HEK293 (cell line): ENCODE results near the gene HPSE2.

Source experiments
- GLI4 ChIP-seq: fragments of 450-650 bp; formaldehyde crosslinking; IDR thresholded peaks from 2 replicates; pipeline ENCODE4 v1.5.1; 2016; ENCODE audit warnings: missing biosample characterization, missing genetic modification characterization
- HOXD13 ChIP-seq: sonication (generic); formaldehyde crosslinking; IDR thresholded peaks from 2 replicates; pipeline ENCODE4 v1.8.0; 2022; ENCODE audit warnings: missing genetic modification reagents, borderline replicate concordance
- KLF10 ChIP-seq: fragments of 450-650 bp; IDR thresholded peaks from 2 replicates; pipeline ENCODE4 v1.5.1; 2018; ENCODE audit warnings: missing biosample characterization, mild to moderate bottlenecking, missing genetic modification characterization
- MZF1 ChIP-seq: fragments of 450-650 bp; formaldehyde crosslinking; IDR thresholded peaks from 2 replicates; pipeline ENCODE4 v1.5.1; 2017; ENCODE audit warnings: missing biosample characterization, missing genetic modification characterization, borderline replicate concordance
- REPIN1 ChIP-seq: fragments of 450-650 bp; formaldehyde crosslinking; IDR thresholded peaks from 2 replicates; pipeline ENCODE4 v1.5.1; 2017; ENCODE audit warnings: missing biosample characterization, missing genetic modification characterization, low read depth
- ZFP41 ChIP-seq: fragments of 450-650 bp; formaldehyde crosslinking; IDR thresholded peaks from 2 replicates; pipeline ENCODE4 v1.5.1; 2016; ENCODE audit warnings: missing biosample characterization, missing genetic modification characterization, borderline replicate concordance
- ZNF239 ChIP-seq: fragments of 450-650 bp; formaldehyde crosslinking; IDR thresholded peaks from 2 replicates; pipeline ENCODE4 v1.5.1; 2016; ENCODE audit warnings: missing biosample characterization, missing genetic modification characterization
- ZNF341 ChIP-seq: fragments of 450-650 bp; formaldehyde crosslinking; IDR thresholded peaks from 2 replicates; pipeline ENCODE4; 2016; ENCODE audit warnings: low read depth, missing biosample characterization, missing genetic modification characterization
- ZNF549 ChIP-seq: fragments of 450-650 bp; IDR thresholded peaks from 2 replicates; pipeline ENCODE4 v1.5.1; 2018; ENCODE audit warnings: missing biosample characterization, missing genetic modification characterization, mild to moderate bottlenecking, inconsistent platforms, moderate library complexity
- ZNF558 ChIP-seq: fragments of 450-650 bp; formaldehyde crosslinking; IDR thresholded peaks from 2 replicates; pipeline ENCODE4 v1.5.1; 2016; ENCODE audit warnings: missing biosample characterization, missing genetic modification characterization
- ZNF596 ChIP-seq: fragments of 450-650 bp; IDR thresholded peaks from 2 replicates; pipeline ENCODE4 v1.5.0; 2018; ENCODE audit warnings: missing biosample characterization, mild to moderate bottlenecking, missing genetic modification characterization, moderate library complexity
- ZNF707 ChIP-seq: fragments of 450-650 bp; formaldehyde crosslinking; IDR thresholded peaks from 2 replicates; pipeline ENCODE4 v1.5.1; 2016; ENCODE audit warnings: missing biosample characterization, missing genetic modification characterization
- ZNF76 ChIP-seq: fragments of 450-650 bp; formaldehyde crosslinking; IDR thresholded peaks from 2 replicates; pipeline ENCODE4; 2016; ENCODE audit warnings: low read depth, missing biosample characterization, missing genetic modification characterization, borderline replicate concordance
- ZNF830 ChIP-seq: fragments of 450-650 bp; IDR thresholded peaks from 2 replicates; pipeline ENCODE4 v1.5.0; 2018; ENCODE audit warnings: missing biosample characterization, missing genetic modification characterization, low read depth, mild to moderate bottlenecking, moderate library complexity
- ZSCAN30 ChIP-seq: fragments of 450-650 bp; IDR thresholded peaks from 2 replicates; pipeline ENCODE4 v1.5.1; 2018; ENCODE audit warnings: missing biosample characterization, mild to moderate bottlenecking, missing genetic modification characterization, moderate library complexity
- TF ChIP-seq, protein P1 (sequence below): fragments of 450-650 bp; formaldehyde crosslinking; IDR thresholded peaks from 2 replicates; pipeline ENCODE4 v1.5.1; 2016; ENCODE audit warnings: missing biosample characterization, missing genetic modification characterization
- TF ChIP-seq, protein P2 (sequence below): fragments of 450-650 bp; formaldehyde crosslinking; IDR thresholded peaks from 2 replicates; pipeline ENCODE4 v1.5.1; 2016; ENCODE audit warnings: missing biosample characterization, missing genetic modification characterization
- TF ChIP-seq, protein P3 (sequence below): fragments of 450-650 bp; formaldehyde crosslinking; IDR thresholded peaks from 2 replicates; pipeline ENCODE4 v1.5.1; 2017; ENCODE audit warnings: missing biosample characterization, missing genetic modification characterization
- TF ChIP-seq, protein P4 (sequence below): fragments of 450-650 bp; formaldehyde crosslinking; IDR thresholded peaks from 2 replicates; pipeline ENCODE4 v1.5.1; 2016; ENCODE audit warnings: missing biosample characterization, missing genetic modification characterization, borderline replicate concordance
- TF ChIP-seq, protein P5 (sequence below): fragments of 450-650 bp; formaldehyde crosslinking; IDR thresholded peaks from 2 replicates; pipeline ENCODE4 v1.5.1; 2016; ENCODE audit warnings: missing biosample characterization, missing genetic modification characterization
- TF ChIP-seq, protein P6 (sequence below): fragments of 450-650 bp; formaldehyde crosslinking; IDR thresholded peaks from 2 replicates; pipeline ENCODE4 v1.5.1; 2016; ENCODE audit warnings: missing biosample characterization, missing genetic modification characterization

HPSE2 gene

DNA sequence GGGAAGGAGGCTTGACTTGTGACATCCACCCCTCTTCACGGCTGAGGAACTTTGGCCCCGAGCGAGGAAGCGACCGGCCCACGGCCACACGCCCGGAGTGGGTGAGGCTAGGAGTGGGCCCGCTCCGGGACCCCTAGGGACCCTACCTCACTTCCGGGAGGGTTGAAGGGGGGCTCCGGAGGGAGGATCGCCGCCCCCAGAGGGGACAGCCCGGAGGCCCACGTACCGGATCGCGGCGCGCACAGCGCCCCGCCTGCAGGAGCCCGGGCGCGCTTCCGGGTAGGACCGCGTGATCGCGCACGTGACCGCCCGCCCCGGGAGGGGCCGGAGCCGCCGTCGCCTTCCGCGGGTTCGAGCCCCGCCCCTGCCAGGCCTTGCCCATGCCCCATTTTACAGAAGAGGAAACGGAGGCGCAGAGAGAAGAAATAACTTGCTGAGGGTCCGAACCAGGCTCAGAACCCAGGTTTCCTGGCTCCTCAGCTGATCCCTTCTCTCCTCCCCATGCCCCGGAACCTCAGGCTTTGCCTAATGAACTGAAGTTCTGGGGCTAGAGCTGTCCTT, 788.9 kb downstream of the HPSE2 start, which contains the start of gene HPS1 (continued):
- TF ChIP-seq, protein P1, sequence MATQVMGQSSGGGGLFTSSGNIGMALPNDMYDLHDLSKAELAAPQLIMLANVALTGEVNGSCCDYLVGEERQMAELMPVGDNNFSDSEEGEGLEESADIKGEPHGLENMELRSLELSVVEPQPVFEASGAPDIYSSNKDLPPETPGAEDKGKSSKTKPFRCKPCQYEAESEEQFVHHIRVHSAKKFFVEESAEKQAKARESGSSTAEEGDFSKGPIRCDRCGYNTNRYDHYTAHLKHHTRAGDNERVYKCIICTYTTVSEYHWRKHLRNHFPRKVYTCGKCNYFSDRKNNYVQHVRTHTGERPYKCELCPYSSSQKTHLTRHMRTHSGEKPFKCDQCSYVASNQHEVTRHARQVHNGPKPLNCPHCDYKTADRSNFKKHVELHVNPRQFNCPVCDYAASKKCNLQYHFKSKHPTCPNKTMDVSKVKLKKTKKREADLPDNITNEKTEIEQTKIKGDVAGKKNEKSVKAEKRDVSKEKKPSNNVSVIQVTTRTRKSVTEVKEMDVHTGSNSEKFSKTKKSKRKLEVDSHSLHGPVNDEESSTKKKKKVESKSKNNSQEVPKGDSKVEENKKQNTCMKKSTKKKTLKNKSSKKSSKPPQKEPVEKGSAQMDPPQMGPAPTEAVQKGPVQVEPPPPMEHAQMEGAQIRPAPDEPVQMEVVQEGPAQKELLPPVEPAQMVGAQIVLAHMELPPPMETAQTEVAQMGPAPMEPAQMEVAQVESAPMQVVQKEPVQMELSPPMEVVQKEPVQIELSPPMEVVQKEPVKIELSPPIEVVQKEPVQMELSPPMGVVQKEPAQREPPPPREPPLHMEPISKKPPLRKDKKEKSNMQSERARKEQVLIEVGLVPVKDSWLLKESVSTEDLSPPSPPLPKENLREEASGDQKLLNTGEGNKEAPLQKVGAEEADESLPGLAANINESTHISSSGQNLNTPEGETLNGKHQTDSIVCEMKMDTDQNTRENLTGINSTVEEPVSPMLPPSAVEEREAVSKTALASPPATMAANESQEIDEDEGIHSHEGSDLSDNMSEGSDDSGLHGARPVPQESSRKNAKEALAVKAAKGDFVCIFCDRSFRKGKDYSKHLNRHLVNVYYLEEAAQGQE (tag by site-specific recombination): no peak
- TF ChIP-seq, protein P2, sequence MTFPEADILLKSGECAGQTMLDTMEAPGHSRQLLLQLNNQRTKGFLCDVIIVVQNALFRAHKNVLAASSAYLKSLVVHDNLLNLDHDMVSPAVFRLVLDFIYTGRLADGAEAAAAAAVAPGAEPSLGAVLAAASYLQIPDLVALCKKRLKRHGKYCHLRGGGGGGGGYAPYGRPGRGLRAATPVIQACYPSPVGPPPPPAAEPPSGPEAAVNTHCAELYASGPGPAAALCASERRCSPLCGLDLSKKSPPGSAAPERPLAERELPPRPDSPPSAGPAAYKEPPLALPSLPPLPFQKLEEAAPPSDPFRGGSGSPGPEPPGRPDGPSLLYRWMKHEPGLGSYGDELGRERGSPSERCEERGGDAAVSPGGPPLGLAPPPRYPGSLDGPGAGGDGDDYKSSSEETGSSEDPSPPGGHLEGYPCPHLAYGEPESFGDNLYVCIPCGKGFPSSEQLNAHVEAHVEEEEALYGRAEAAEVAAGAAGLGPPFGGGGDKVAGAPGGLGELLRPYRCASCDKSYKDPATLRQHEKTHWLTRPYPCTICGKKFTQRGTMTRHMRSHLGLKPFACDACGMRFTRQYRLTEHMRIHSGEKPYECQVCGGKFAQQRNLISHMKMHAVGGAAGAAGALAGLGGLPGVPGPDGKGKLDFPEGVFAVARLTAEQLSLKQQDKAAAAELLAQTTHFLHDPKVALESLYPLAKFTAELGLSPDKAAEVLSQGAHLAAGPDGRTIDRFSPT (tag by site-specific recombination): peak; percentile 44; the same call in 1 of the 2 replicates
- TF ChIP-seq MZF1 (tag by site-specific recombination) (no peak), ZNF596 (tag by site-specific recombination) (no peak), ZFP41 (tag by site-specific recombination) (no peak), ZSCAN30 (tag by site-specific recombination) (peak; percentile 80; the same call in 1 of the 2 replicates), GLI4 (no peak), ZNF549 (tag by site-specific recombination) (0 out of 2 replicates have a peak, but pooled peaks have one; percentile 26), ZNF830 (tag by site-specific recombination) (no peak), ZNF558 (tag by site-specific recombination) (0 out of 2 replicates have a peak, but pooled peaks have one; percentile 24), REPIN1 (tag by site-specific recombination) (no peak), HOXD13 (CRISPR knock-in tag) (no peak), ZNF76 (no peak), ZNF707 (tag by site-specific recombination) (no peak), ZNF341 (tag by site-specific recombination) (peak; percentile 87), ZNF239 (tag by site-specific recombination) (no peak), KLF10 (tag by site-specific recombination) (peak; percentile 68; the same call in 1 of the 2 replicates)
- TF ChIP-seq, protein P3, sequence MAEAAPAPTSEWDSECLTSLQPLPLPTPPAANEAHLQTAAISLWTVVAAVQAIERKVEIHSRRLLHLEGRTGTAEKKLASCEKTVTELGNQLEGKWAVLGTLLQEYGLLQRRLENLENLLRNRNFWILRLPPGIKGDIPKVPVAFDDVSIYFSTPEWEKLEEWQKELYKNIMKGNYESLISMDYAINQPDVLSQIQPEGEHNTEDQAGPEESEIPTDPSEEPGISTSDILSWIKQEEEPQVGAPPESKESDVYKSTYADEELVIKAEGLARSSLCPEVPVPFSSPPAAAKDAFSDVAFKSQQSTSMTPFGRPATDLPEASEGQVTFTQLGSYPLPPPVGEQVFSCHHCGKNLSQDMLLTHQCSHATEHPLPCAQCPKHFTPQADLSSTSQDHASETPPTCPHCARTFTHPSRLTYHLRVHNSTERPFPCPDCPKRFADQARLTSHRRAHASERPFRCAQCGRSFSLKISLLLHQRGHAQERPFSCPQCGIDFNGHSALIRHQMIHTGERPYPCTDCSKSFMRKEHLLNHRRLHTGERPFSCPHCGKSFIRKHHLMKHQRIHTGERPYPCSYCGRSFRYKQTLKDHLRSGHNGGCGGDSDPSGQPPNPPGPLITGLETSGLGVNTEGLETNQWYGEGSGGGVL (tag by site-specific recombination): peak; percentile 59
- TF ChIP-seq, protein P4, sequence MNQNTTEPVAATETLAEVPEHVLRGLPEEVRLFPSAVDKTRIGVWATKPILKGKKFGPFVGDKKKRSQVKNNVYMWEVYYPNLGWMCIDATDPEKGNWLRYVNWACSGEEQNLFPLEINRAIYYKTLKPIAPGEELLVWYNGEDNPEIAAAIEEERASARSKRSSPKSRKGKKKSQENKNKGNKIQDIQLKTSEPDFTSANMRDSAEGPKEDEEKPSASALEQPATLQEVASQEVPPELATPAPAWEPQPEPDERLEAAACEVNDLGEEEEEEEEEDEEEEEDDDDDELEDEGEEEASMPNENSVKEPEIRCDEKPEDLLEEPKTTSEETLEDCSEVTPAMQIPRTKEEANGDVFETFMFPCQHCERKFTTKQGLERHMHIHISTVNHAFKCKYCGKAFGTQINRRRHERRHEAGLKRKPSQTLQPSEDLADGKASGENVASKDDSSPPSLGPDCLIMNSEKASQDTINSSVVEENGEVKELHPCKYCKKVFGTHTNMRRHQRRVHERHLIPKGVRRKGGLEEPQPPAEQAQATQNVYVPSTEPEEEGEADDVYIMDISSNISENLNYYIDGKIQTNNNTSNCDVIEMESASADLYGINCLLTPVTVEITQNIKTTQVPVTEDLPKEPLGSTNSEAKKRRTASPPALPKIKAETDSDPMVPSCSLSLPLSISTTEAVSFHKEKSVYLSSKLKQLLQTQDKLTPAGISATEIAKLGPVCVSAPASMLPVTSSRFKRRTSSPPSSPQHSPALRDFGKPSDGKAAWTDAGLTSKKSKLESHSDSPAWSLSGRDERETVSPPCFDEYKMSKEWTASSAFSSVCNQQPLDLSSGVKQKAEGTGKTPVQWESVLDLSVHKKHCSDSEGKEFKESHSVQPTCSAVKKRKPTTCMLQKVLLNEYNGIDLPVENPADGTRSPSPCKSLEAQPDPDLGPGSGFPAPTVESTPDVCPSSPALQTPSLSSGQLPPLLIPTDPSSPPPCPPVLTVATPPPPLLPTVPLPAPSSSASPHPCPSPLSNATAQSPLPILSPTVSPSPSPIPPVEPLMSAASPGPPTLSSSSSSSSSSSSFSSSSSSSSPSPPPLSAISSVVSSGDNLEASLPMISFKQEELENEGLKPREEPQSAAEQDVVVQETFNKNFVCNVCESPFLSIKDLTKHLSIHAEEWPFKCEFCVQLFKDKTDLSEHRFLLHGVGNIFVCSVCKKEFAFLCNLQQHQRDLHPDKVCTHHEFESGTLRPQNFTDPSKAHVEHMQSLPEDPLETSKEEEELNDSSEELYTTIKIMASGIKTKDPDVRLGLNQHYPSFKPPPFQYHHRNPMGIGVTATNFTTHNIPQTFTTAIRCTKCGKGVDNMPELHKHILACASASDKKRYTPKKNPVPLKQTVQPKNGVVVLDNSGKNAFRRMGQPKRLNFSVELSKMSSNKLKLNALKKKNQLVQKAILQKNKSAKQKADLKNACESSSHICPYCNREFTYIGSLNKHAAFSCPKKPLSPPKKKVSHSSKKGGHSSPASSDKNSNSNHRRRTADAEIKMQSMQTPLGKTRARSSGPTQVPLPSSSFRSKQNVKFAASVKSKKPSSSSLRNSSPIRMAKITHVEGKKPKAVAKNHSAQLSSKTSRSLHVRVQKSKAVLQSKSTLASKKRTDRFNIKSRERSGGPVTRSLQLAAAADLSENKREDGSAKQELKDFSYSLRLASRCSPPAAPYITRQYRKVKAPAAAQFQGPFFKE (tag by site-specific recombination): no peak
- TF ChIP-seq, protein P5, sequence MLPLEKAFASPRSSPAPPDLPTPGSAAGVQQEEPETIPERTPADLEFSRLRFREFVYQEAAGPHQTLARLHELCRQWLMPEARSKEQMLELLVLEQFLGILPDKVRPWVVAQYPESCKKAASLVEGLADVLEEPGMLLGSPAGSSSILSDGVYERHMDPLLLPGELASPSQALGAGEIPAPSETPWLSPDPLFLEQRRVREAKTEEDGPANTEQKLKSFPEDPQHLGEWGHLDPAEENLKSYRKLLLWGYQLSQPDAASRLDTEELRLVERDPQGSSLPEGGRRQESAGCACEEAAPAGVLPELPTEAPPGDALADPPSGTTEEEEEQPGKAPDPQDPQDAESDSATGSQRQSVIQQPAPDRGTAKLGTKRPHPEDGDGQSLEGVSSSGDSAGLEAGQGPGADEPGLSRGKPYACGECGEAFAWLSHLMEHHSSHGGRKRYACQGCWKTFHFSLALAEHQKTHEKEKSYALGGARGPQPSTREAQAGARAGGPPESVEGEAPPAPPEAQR (tag by site-specific recombination): no peak
- TF ChIP-seq, protein P6, sequence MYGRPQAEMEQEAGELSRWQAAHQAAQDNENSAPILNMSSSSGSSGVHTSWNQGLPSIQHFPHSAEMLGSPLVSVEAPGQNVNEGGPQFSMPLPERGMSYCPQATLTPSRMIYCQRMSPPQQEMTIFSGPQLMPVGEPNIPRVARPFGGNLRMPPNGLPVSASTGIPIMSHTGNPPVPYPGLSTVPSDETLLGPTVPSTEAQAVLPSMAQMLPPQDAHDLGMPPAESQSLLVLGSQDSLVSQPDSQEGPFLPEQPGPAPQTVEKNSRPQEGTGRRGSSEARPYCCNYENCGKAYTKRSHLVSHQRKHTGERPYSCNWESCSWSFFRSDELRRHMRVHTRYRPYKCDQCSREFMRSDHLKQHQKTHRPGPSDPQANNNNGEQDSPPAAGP (tag by site-specific recombination): peak; percentile 34; the same call in 1 of the 2 replicates
